Measurements from ENCODE around the gene WDR33. TPM values are rescaled to one million over a fixed set of nuclear protein-coding genes. Genes with fewer than 3 reads are reported as not detected.
"Not testable (repeated sequence)": the region's sequence is repeated elsewhere in the genome, so short reads cannot be mapped to it uniquely, and the experiment has no call there.

Gene WDR33
- total and polyA plus RNA-seq, 2 of the 13 experiments (the other 11 are each of a cell fraction or from before 2014, with no cell fraction given), result 54.9 to 78.2 TPM

- ATAC-seq, result not testable (repeated sequence)
Observed at GRCh38 chr2:127749537-127749936, 61.4 kb downstream of the WDR33 start.

DNA sequence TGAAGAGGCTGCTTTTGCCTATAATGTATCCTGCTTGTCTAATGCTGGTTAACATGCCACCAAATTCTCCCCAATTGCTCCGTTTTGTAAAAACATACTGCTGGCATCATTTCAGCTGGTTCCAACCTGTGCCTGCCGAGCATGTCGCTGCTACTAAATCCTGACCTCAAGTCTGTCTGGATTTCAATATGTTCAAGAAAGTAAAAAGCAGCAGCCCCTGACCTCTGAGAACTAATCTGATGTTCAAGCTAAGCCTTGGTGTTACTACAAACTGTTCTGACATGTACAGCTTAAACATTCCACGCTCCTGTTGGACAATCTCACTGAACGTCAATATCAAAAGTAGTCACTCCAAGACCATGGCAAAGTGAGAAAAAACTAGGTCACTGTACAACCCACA, 63.4 kb downstream of the WDR33 start:
- H3K79me2 ChIP-seq (ENCODE audit: insufficient read depth, low read length), result no peaks in the 10 kb centered on the region
- no peak overlapping the region for H3K4me3 ChIP-seq (replicated peaks in 1 of 3; ENCODE audit: insufficient read depth in 1 of 3, low read depth in 2 of 3, low read length in 3 of 3)
- ATAC-seq, result no peak
- no peak overlapping the region for H3K27ac ChIP-seq (ENCODE audit: extremely low read length, insufficient read depth, low read length)
- intact Hi-C loops (cut with micrococcal nuclease; ENCODE audit: unreplicated experiment), result no loop called here
- H3K36me3 ChIP-seq (replicated peaks in 1 of 2; ENCODE audit: control insufficient read depth in 1 of 2, insufficient read depth in 2 of 2, low read length in 2 of 2), result peaks cover 6 to 37% of the 10 kb centered on the region in 2 experiments; a peak in 3 of 5 replicates
- no peaks in the 10 kb centered on the region for H4K20me1 ChIP-seq (ENCODE audit: insufficient read depth, low read length)
- H3K4me2 ChIP-seq (ENCODE audit: low read depth, low read length), result no peak overlapping the region
- FAIRE-seq, result no peak
- no peak overlapping the region for H2AFZ ChIP-seq (ENCODE audit: low read length)
- ChIA-PET POLR2A (no interaction called here), CTCF (ENCODE audit: low intra/inter-chr PET ratio, low total read pairs) (no interaction called here)
- H3K4me1 ChIP-seq (ENCODE audit: insufficient read depth, low read length), result no peaks in the 10 kb centered on the region
- no peaks in the 10 kb centered on the region for H3K9me3 ChIP-seq (ENCODE audit: low read length)
- TSS peak; percentile 16 for BruUV-seq (replicated peaks)
- in situ Hi-C loops (cut with HindIII; ENCODE audit: extremely low pct_ligation_motif_present, low pct_unique_long_range_greater_than_20kb), result no loop called here
- DNase-seq (ENCODE audit: low spot score), result no peak
- H3K27me3 ChIP-seq (ENCODE audit: control insufficient read depth in 1 of 2, insufficient read depth in 2 of 2, low read length in 2 of 2), result no peaks in the 10 kb centered on the region
- no peak overlapping the region for H3K9ac ChIP-seq (ENCODE audit: insufficient read depth, low read depth, low read length)
- WGBS (ENCODE audit: low lambda C conversion rate), result 98% methylated on average over 5 of the region's 5 CpGs
- TF ChIP-seq SIN3A (IDR thresholded peaks at IDR 0.05; ENCODE audit: borderline replicate concordance, low read depth, low read length) (no peak), ZNF430 (CRISPR knock-in tag; IDR thresholded peaks at IDR 0.05) (no peak), RBM22 (optimal IDR thresholded peaks at IDR 0.05; ENCODE audit: low read length) (peak; percentile 56), TEAD2 (CRISPR knock-in tag; IDR thresholded peaks at IDR 0.05) (no peak)

More at GRCh38 chr2:127749537-127749936, 61.4 kb downstream of the WDR33 start:
- H3K4me1 ChIP-seq (ENCODE audit: insufficient read depth, low read length); H4K20me1 ChIP-seq (ENCODE audit: insufficient read depth, low read length); H3K9me3 ChIP-seq (ENCODE audit: low read length); BruUV-seq (replicated peaks); H3K79me2 ChIP-seq (ENCODE audit: insufficient read depth, low read length); in situ Hi-C loops (cut with HindIII; ENCODE audit: extremely low pct_ligation_motif_present, low pct_unique_long_range_greater_than_20kb); H3K4me3 ChIP-seq (replicated peaks in 1 of 3; ENCODE audit: insufficient read depth in 1 of 3, low read depth in 2 of 3, low read length in 3 of 3); H2AFZ ChIP-seq (ENCODE audit: low read length); H3K27me3 ChIP-seq (ENCODE audit: control insufficient read depth in 1 of 2, insufficient read depth in 2 of 2, low read length in 2 of 2); H3K27ac ChIP-seq (ENCODE audit: extremely low read length, insufficient read depth, low read length); H3K4me2 ChIP-seq (ENCODE audit: low read depth, low read length); intact Hi-C loops (cut with micrococcal nuclease; ENCODE audit: unreplicated experiment); DNase-seq (ENCODE audit: low spot score); CTCF ChIA-PET (ENCODE audit: low intra/inter-chr PET ratio, low total read pairs); POLR2A ChIA-PET; FAIRE-seq; H3K9ac ChIP-seq (ENCODE audit: insufficient read depth, low read depth, low read length): not testable (repeated sequence)
- 98% methylated on average over 5 of the region's 5 CpGs for WGBS (ENCODE audit: low lambda C conversion rate)
- H3K36me3 ChIP-seq (replicated peaks in 1 of 2; ENCODE audit: control insufficient read depth in 1 of 2, insufficient read depth in 2 of 2, low read length in 2 of 2), result peaks cover 6 to 29% of the 10 kb centered on the region in 2 experiments; a peak in 3 of 5 replicates
